Stimulated activated memory B cell treated with anti-CD40 and anti-IgM and Interleukin-4, amounts not matched to agents 10 μg/mL and 1 μg/mL and 100 μg/mL, for 72 hours (primary cell): Measurements from ENCODE around the gene PGAM4.
A peak's percentile ranks its signal among the peaks of the same experiment; 100 is the strongest.
"Not testable (repeated sequence)": the region's sequence is repeated elsewhere in the genome, so short reads cannot be mapped to it uniquely, and the experiment has no call there.

ENCODE experiments used
- ATAC-seq: fragments of 150-1000 bp; cut with Tn5 transposase; 2 replicates; pipeline ENCODE4 v1.10.0; 2021
- H3K27ac Mint-ChIP-seq: one replicate; pipeline ENCODE4 v1.8.0; 2022; ENCODE audit warnings: mild to moderate bottlenecking, mixed read lengths
- H3K27me3 Mint-ChIP-seq: one replicate; pipeline ENCODE4 v1.8.0; 2022; ENCODE audit warnings: mixed read lengths
- H3K36me3 Mint-ChIP-seq: one replicate; pipeline ENCODE4 v1.8.0; 2022; ENCODE audit warnings: mixed read lengths
- H3K4me1 Mint-ChIP-seq: one replicate; pipeline ENCODE4 v1.8.0; 2022; ENCODE audit warnings: mixed read lengths
- H3K4me3 Mint-ChIP-seq: one replicate; pipeline ENCODE4 v1.8.0; 2022; ENCODE audit warnings: mild to moderate bottlenecking, moderate library complexity, mixed read lengths
- H3K9me3 Mint-ChIP-seq: one replicate; pipeline ENCODE4 v1.8.0; 2022; ENCODE audit warnings: mixed read lengths

Gene PGAM4

DNA sequence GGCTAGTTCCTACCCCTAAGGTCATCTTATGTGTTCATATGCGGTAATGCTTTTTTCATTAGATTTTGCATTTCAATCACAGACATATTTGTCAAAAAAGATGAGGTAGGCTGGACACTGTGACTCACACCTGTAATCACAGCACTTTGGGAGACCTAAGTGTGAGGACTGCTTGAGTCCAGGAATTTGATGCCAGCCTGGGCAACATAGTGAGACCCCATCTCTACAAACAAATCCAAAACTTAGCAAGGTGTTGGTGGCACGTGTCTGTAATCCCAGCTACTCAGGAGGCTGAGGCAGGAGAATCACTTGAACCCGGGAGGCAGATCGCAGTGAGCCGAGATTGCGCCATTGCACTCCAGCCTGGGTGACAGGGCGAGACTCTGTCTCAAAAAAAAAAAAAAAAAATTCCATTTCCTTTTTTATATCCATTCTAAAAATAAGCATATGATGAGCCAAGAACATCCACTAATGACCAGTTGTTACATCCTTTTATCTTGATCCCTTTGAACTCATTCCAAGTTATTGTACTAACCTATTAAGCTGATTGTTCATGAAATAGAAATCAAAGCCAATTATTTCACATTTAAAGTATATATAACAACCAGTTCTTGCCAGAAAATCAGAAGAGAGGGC lies 23.4 kb downstream of the PGAM4 start:
- Mint-ChIP-seq H3K27ac (no peak overlapping the region), H3K27me3 (no peaks in the 10 kb centered on the region), H3K9me3 (no peaks in the 10 kb centered on the region), H3K36me3 (no peaks in the 10 kb centered on the region), H3K4me3 (no peak overlapping the region), H3K4me1 (no peaks in the 10 kb centered on the region)
- ATAC-seq, result no peak

DNA sequence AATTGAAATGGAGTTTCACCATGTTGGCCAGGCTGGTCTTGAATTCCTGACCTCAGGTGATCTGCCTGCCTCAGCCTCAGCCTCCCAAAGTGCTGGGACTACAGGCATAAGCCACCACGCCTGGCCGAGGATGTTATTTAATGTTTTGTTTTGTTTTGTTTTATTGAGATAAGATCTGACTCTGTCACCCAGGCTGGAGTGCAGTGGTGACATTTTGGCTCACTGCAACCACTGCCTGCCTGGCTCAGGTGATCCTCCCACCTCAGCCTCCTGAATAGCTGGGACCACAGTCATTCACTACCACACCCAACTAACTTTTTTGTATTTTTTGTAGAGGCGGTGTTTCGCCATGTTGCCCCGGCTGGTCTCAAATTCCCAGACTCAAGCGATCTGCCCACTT lies 24.4 kb downstream of the PGAM4 start:
- H3K4me1 Mint-ChIP-seq, H3K27me3 Mint-ChIP-seq, H3K9me3 Mint-ChIP-seq, ATAC-seq, H3K36me3 Mint-ChIP-seq, H3K4me3 Mint-ChIP-seq, H3K27ac Mint-ChIP-seq: not testable (repeated sequence)

GRCh38 chrX:77938083-77938680 lies 31.3 kb downstream of the PGAM4 start:
- Mint-ChIP-seq H3K4me3 (no peak overlapping the region), H3K9me3 (no peaks in the 10 kb centered on the region), H3K27ac (no peak overlapping the region), H3K27me3 (no peaks in the 10 kb centered on the region), H3K36me3 (no peaks in the 10 kb centered on the region), H3K4me1 (no peaks in the 10 kb centered on the region)
- no peak for ATAC-seq

- Mint-ChIP-seq H3K9me3 (no peaks in the 10 kb centered on the region), H3K27me3 (no peaks in the 10 kb centered on the region), H3K4me1 (no peaks in the 10 kb centered on the region), H3K36me3 (no peaks in the 10 kb centered on the region), H3K4me3 (no peak overlapping the region), H3K27ac (no peak overlapping the region)
- ATAC-seq, result no peak
Observed at GRCh38 chrX:77937291-77937690, 32.1 kb downstream of the PGAM4 start.

GRCh38 chrX:77936299-77936698 lies 33.1 kb downstream of the PGAM4 start:
- Mint-ChIP-seq H3K36me3 (no peaks in the 10 kb centered on the region), H3K27ac (no peak overlapping the region), H3K4me3 (no peak overlapping the region), H3K9me3 (no peaks in the 10 kb centered on the region), H3K4me1 (no peaks in the 10 kb centered on the region), H3K27me3 (no peaks in the 10 kb centered on the region)
- ATAC-seq, result no peak

- H3K36me3 Mint-ChIP-seq, result no peaks in the 10 kb centered on the region
- H3K4me3 Mint-ChIP-seq, result no peak overlapping the region
- H3K27ac Mint-ChIP-seq, result no peak overlapping the region
- H3K4me1 Mint-ChIP-seq, result no peaks in the 10 kb centered on the region
- no peaks in the 10 kb centered on the region for H3K27me3 Mint-ChIP-seq
- no peaks in the 10 kb centered on the region for H3K9me3 Mint-ChIP-seq
- no peak for ATAC-seq
Observed at GRCh38 chrX:77935886-77936285, 33.6 kb downstream of the PGAM4 start.

DNA sequence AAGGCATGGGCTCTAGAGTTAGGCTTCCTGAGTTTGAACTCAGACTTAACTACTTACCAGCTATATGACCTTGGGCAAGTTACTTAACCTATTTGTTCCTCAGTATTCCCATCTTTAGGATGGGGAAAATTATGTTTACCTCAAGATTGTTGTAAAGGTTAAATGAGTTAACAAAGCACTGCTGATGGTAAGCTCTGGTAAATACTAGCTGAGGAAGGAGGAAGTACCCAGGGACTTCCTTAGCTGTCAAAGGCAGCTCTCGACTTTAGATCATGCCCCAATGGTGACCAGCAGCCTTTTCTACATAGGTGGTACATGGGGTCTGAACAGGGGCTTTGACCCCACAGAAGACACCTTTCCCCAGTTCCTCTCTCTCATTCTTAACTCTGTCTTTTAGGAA lies 38.9 kb downstream of the PGAM4 start:
- ATAC-seq, result no peak
- peaks cover 7% of the 10 kb centered on the region for H3K4me1 Mint-ChIP-seq
- H3K27me3 Mint-ChIP-seq, result no peaks in the 10 kb centered on the region
- peaks cover 5% of the 10 kb centered on the region for H3K36me3 Mint-ChIP-seq
- H3K9me3 Mint-ChIP-seq, result no peaks in the 10 kb centered on the region
- H3K27ac Mint-ChIP-seq, result no peak overlapping the region
- H3K4me3 Mint-ChIP-seq, result no peak overlapping the region

- Mint-ChIP-seq H3K27me3 (no peaks in the 10 kb centered on the region), H3K36me3 (peaks cover 16% of the 10 kb centered on the region), H3K27ac (no peak overlapping the region), H3K4me3 (no peak overlapping the region), H3K9me3 (no peaks in the 10 kb centered on the region), H3K4me1 (peaks cover 12% of the 10 kb centered on the region)
- no peak for ATAC-seq
Observed at GRCh38 chrX:77925764-77926163, 43.7 kb downstream of the PGAM4 start.

- H3K4me3 Mint-ChIP-seq, result no peak overlapping the region
- no peak overlapping the region for H3K27ac Mint-ChIP-seq
- no peaks in the 10 kb centered on the region for H3K9me3 Mint-ChIP-seq
- H3K4me1 Mint-ChIP-seq, result peaks cover 8% of the 10 kb centered on the region
- H3K27me3 Mint-ChIP-seq, result no peaks in the 10 kb centered on the region
- H3K36me3 Mint-ChIP-seq, result peaks cover 16% of the 10 kb centered on the region
- ATAC-seq, result no peak
Observed at GRCh38 chrX:77924320-77924859, 45.0 kb downstream of the PGAM4 start.

DNA sequence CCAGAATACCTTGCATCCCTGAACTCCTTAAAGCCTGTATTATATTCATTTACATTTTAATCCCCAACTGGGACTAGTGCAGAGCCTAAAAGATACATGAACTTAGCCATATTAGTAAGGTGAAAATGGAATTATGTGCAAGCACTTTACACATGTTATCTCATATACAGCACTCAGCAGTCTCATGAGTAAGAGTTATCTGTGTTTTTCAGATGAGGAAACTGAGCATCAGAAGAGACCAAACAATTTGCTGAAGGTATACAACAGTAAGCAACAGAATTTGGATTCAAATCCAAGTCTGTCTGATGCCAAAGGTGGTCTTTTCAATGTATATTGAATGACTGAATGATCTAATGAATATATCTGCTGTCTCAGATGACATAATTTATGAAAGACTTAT lies 46.7 kb downstream of the PGAM4 start:
- H3K4me3 Mint-ChIP-seq, result no peak overlapping the region
- peaks cover 10% of the 10 kb centered on the region for H3K36me3 Mint-ChIP-seq
- no peak for ATAC-seq
- no peaks in the 10 kb centered on the region for H3K27me3 Mint-ChIP-seq
- H3K4me1 Mint-ChIP-seq, result peaks cover 13% of the 10 kb centered on the region
- no peak overlapping the region for H3K27ac Mint-ChIP-seq
- no peaks in the 10 kb centered on the region for H3K9me3 Mint-ChIP-seq

GRCh38 chrX:77919370-77919769 lies 50.1 kb downstream of the PGAM4 start:
- not testable (repeated sequence) for H3K27me3 Mint-ChIP-seq, ATAC-seq, H3K9me3 Mint-ChIP-seq, H3K4me3 Mint-ChIP-seq
- peak overlapping the region; percentile 24 for H3K27ac Mint-ChIP-seq
- peaks cover 10% of the 10 kb centered on the region for H3K36me3 Mint-ChIP-seq
- peaks cover 26% of the 10 kb centered on the region for H3K4me1 Mint-ChIP-seq

DNA sequence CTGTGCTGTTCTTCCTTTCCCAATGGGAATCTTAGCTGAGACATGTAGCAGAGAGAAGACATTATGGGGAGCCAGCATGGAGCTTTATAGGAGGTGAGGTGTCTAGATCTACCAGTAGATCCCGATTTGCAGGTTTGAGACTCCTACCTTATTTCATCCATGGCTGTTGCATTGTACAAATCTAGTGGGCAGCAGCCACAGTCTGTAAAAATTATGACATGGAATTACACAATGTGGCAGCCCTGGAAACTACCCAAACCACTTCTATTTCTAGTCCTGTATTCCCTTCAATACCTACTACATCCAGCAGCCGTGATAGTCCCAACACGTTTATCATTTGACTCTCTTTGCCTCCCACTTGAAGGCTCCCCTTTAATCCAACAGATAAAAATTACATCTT lies 50.9 kb downstream of the PGAM4 start:
- no peak for ATAC-seq
- H3K27me3 Mint-ChIP-seq, result no peaks in the 10 kb centered on the region
- no peak overlapping the region for H3K27ac Mint-ChIP-seq
- H3K36me3 Mint-ChIP-seq, result peaks cover 10% of the 10 kb centered on the region
- no peaks in the 10 kb centered on the region for H3K9me3 Mint-ChIP-seq
- H3K4me1 Mint-ChIP-seq, result peaks cover 26% of the 10 kb centered on the region
- H3K4me3 Mint-ChIP-seq, result no peak overlapping the region
